GM12892 (cell line): ENCODE measurements around the gene MPG.

ENCODE experiments used
- DNase-seq: peaks from one replicate; pipeline ENCODE4 v3.0.0; 2011; ENCODE audit not compliant: insufficient read length
- FAIRE-seq: peaks from 2 replicates; lab custom pipeline; 2011; peaks lifted over from hg19 to GRCh38; lab: Jason Lieb, UNC
- POLR2A ChIP-seq: IDR thresholded peaks from 2 replicates; pipeline ENCODE4 v1.6.1; 2011; ENCODE audit warnings: low read depth, low read length, control low read depth
- POLR2AphosphoS5 ChIP-seq: IDR thresholded peaks from 2 replicates; pipeline ENCODE4 v1.6.1; 2011; ENCODE audit warnings: low read depth, low read length, control low read depth
- TAF1 ChIP-seq: IDR thresholded peaks from 2 replicates; pipeline ENCODE4 v1.6.1; 2011; ENCODE audit warnings: low read depth, mild to moderate bottlenecking, control low read depth, low read length, borderline replicate concordance

MPG gene

GRCh38 chr16:83060-83603 lies 5.1 kb downstream of the MPG start:
- TF ChIP-seq POLR2AphosphoS5 = no peak
- no peak for TF ChIP-seq TAF1
- TF ChIP-seq POLR2A = no peak
- DNase-seq (no peak), FAIRE-seq (no peak)

- no peak for TF ChIP-seq TAF1
- TF ChIP-seq POLR2AphosphoS5 = no peak
- TF ChIP-seq POLR2A = no peak
- DNase-seq (no peak), FAIRE-seq (no peak)
Measured at GRCh38 chr16:83781-84615, 6.0 kb downstream of the MPG start.

GRCh38 chr16:84718-85406 lies 6.8 kb downstream of the MPG start:
- TF ChIP-seq TAF1 (no peak), POLR2AphosphoS5 (0 out of 2 replicates have a peak, but pooled peaks have one; percentile 30), POLR2A (no peak)
- FAIRE-seq (peak; percentile 89), DNase-seq (peak; percentile 68)

DNA sequence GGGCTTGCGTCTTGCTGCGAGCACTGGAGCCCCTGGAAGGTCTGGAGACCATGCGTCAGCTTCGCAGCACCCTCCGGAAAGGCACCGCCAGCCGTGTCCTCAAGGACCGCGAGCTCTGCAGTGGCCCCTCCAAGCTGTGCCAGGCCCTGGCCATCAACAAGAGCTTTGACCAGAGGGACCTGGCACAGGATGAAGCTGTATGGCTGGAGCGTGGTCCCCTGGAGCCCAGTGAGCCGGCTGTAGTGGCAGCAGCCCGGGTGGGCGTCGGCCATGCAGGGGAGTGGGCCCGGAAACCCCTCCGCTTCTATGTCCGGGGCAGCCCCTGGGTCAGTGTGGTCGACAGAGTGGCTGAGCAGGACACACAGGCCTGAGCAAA lies 7.4 kb downstream of the MPG start:
- FAIRE-seq (no peak), DNase-seq (no peak)
- no peak for TF ChIP-seq POLR2AphosphoS5
- no peak for TF ChIP-seq TAF1
- no peak for TF ChIP-seq POLR2A

DNA sequence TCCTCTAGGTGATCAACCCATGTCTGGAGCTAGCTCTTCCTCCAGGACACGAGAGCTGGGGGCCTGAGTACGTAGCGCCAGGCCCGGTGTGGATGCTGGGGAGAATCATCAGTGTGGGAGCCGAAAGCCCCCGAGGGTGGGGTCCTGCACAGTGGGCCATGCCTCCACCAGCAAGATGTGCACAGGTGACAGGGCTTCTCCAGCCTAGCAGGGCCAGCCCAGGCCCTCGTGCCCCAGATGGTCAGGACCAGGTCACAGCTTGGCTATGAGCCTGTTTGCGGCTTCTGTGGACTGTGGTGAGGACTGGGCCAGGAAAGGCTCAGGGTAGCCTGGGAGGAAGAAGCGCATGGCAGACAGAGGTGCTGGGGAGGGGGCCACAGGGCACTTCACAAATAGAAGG lies 7.8 kb downstream of the MPG start:
- FAIRE-seq = no peak

DNA sequence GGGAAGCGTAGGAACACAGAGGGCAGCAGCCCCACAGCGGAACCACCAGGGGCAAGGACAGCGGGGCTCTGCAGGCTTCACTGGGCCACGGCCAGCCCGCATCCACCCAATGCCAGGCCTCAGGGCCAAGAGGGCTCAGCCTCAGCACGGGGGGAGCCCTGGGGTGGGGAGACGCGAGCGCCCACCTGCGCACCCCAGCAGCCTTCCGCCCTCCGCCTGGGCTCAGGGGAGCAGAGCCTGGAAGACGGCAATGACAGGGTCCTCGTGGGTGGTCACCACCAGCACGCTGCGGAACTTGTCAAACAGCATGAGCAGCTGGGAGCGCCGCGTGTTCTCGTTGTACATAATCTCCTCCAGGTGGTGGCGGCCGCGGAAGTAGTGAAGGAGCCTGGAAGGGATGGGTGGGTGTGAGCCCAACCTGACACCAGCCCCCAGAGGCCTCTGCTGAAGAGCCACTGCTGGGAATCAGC lies 8.5 kb downstream of the MPG start:
- FAIRE-seq (no peak), DNase-seq (no peak)
- no peak for TF ChIP-seq TAF1

More for the DNA sequence above, 7.8 kb downstream of the MPG start:
- no peak for DNase-seq
- no peak for TF ChIP-seq POLR2A
- no peak for TF ChIP-seq POLR2AphosphoS5
- TF ChIP-seq TAF1 = no peak

DNA sequence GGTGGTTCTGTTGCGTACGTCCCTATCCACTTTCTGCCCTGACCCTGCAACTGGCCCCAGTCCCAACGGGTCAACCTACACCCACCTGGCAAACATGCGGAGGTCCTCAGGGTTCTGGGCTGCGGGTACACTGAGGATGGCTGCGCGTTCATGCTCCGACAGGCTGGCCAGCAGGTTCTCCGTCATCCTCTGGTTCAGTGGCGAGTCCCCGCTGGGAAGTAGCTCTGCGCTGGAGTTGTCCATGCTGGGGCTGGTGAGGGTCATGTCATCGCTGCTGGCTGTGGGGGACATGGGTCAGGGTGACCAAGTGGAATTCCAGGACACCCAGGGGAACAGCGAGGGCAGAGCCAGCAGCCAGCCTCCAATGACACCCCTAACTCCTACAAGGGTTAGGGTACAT lies 10.6 kb downstream of the MPG start:
- FAIRE-seq (no peak), DNase-seq (no peak)
- TF ChIP-seq POLR2A (no peak), TAF1 (no peak)

DNA sequence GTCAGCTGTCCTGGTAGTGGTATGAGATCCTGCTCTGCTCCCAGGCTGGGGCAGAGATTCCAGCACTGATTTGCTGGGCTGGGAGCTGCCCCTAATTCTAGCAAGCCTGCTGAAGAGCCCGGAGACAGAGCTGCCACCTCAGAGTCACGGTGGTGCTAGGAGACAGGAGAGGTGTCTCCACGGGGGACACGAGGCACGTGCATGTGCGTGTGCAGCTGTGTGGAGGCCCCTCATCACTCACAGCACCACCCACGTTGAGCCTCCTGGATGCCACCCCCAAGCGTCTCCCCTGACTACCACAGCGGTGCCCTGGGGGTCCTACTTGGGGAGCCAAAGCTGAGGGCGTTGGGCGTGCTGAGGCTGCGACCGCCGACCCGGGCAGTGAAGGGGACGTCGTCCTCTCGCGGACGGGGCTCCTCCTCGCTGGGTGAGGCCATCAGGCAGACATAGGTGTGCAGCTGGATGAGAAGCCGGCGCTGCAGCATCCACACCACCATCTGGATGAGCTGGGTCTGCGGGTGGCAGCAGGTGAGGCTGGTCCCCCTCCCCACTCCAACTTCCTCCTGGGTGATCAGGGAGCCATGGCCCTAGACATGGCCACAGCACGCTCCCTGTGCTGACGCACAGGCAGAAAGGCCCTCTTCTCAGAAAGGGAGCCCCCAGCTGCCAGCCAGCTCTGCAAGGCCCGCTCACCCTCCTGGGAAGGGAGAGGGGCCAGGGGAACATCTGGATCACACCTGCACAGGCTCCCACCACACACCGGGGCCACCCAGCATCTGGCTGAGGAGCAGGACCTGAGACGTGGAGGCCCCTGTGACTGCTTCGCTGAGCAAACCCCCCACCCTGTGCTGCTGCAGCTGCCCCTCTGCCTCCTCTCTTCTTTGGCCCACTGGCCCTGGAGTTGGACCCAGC lies 11.6 kb downstream of the MPG start:
- TF ChIP-seq POLR2AphosphoS5 = no peak
- TF ChIP-seq TAF1 = no peak
- no peak for TF ChIP-seq POLR2A
- DNase-seq = no peak
- no peak for FAIRE-seq

DNA sequence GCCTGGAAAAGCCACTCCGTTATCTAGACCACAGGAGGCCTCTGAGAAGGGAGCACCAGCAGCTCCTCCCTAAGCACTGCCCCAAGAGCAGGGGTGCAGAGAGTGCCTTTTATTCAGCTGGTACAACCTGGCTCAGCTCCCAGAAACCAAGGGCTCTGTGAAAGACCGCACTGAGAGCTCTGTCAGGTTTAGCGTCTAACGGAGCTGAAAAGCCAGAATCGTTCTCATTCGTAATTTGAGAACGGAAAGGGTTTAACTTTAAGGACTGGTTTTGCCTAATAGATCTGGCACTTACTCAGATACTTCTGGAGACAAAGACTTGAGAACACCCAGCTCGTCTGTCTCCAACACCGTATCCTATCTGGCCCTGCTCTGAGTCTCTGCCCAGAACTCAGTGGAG lies 13.5 kb downstream of the MPG start:
- no peak for TF ChIP-seq TAF1
- TF ChIP-seq POLR2AphosphoS5 = no peak
- TF ChIP-seq POLR2A = no peak
- DNase-seq (no peak), FAIRE-seq (no peak)

DNA sequence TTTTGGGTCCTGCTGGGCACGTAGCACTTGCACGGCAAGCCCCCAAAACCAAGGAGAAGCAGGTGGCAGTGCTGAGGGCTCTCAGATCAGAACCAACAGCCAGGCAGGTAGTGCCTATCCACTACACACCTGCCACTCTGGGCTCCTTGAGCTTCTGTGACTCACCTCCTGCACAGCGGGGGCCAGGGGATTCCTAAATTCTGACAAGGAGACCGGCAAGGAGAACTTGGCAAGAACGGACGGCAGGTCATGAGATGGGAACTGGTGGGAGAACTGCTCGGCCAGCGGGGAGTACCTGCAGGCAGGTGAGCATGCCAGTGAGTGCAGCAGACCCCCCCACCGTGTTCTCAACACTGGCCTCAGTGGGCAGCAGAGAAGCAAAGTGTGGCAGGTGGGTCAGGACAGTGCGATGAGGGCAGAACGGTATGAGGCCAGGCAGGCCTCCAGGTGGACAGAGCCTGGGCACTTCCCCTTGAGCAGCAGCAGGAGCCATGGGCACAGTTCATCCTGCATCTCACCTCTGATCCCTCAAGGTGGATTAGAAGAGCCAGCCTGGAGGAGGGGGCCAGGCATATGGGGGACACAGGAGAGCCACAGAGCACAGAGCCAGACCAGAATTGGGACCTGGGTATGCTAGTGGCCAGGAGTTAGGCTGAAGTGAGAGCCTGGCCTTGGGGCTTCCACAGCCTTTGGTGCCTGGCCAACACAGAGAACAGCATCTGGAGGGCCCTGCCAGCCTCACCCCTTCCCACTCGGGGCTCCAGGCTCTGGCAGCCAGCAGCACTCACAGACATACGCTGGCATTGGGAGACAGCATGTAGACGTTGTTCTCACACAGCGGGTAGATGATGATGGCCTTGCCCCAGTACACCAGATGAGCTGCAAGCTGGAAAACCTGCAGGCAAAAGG lies 14.7 kb downstream of the MPG start:
- DNase-seq (no peak), FAIRE-seq (no peak)
- TF ChIP-seq TAF1 = no peak
- no peak for TF ChIP-seq POLR2A
- no peak; the same call in 1 of the 2 replicates for TF ChIP-seq POLR2AphosphoS5
